GM19240 (cell line): ENCODE data around the gene TBC1D30.
"Not testable (repeated sequence)": the region's sequence is repeated elsewhere in the genome, so short reads cannot be mapped to it uniquely, and the experiment has no call there.

Source experiments
- DNase-seq: peaks from one replicate; pipeline ENCODE4 v3.0.0; 2011; ENCODE audit warnings: low spot score; ENCODE audit not compliant: insufficient read length

Gene TBC1D30, protein sequence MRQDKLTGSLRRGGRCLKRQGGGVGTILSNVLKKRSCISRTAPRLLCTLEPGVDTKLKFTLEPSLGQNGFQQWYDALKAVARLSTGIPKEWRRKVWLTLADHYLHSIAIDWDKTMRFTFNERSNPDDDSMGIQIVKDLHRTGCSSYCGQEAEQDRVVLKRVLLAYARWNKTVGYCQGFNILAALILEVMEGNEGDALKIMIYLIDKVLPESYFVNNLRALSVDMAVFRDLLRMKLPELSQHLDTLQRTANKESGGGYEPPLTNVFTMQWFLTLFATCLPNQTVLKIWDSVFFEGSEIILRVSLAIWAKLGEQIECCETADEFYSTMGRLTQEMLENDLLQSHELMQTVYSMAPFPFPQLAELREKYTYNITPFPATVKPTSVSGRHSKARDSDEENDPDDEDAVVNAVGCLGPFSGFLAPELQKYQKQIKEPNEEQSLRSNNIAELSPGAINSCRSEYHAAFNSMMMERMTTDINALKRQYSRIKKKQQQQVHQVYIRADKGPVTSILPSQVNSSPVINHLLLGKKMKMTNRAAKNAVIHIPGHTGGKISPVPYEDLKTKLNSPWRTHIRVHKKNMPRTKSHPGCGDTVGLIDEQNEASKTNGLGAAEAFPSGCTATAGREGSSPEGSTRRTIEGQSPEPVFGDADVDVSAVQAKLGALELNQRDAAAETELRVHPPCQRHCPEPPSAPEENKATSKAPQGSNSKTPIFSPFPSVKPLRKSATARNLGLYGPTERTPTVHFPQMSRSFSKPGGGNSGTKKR

DNA sequence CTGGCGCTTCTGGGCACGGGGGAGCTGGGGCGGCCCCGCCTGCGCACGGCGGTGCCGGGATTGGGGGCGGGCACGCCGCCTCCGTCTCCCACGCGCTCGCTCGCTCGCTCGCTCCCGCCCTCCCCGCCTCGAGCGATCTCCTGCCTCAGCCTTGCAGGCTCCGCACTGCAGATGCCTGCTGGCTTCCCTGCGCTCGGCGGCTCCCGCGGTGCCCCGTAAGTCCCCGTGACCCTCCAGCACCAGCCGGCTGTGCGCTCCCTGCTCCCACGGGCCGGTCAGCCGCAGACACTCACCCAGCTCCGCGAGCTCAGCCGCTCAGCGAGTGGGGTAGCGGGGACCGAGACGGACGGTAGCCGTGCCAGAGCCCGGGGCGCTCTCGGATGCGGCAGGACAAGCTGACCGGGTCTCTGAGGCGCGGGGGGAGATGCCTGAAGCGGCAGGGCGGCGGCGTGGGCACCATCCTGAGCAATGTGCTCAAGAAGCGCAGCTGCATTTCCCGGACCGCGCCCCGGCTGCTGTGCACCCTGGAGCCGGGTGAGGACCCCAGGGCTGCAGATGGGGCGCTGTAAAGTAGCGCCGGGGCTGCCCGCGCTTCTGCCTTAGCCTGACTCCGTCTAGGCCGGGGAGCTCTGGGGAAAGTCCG lies at the start of gene TBC1D30:
TSS of gene TBC1D30 (plus strand) at position 148 of the 643 bp plus-strand sequence. CDS start at position 381, 233 bp downstream.
- no peak for DNase-seq

DNA sequence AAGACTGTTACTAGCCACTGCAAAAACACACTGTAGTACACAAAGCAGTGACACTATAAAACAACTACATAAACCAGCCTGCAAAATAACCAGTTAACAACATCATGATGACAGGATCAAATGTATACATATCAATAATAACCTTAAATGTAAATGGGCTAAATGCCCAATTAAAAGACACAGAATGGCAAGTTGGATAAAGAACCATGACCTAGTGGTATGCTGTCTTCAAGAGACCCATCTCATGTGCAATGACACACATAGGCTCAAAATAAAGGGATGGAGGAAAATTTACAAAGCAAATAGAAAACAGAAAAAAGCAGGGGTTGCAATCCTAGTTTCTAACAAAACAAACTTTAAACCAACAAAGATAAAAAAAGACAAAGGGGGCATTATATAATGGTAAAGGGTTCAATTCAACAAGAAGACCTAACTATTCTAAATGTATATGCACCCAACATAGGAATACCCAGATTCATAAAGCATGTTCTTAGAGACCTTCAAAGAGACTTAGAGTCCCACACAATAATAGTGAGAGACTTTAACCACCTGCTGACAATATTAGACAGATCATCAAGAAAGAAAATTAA lies 49.2 kb upstream of the TBC1D30 start:
- DNase-seq, result not testable (repeated sequence)

DNA sequence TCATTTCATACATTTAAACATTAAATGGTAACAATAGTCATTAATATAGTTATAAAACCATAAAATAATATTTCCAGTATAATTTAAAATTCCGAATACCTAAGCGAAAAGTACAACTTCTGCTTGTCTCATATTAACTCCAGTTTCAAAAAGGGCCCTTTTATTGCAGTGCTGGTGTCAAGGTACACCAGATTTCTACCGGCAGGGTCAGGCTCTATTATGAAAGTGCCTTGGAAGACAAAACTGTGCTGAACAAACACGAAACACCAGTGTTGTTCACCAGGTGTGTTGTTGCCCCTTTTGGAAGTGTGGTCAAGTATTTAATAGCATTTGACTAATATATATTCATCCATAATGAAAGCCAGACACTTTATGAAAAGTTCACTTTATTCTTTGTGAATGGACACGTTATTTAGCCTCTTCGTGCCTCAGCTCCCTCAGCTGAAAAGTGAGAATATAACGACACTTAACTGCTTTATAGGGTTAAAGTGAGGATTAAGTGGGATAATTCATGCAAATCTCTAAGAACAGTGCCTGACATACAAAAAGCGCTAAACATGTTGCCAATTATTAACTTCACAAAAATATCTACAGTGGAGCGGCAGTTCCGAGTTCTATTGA lies 45.0 kb upstream of the TBC1D30 start:
- no peak for DNase-seq

DNA sequence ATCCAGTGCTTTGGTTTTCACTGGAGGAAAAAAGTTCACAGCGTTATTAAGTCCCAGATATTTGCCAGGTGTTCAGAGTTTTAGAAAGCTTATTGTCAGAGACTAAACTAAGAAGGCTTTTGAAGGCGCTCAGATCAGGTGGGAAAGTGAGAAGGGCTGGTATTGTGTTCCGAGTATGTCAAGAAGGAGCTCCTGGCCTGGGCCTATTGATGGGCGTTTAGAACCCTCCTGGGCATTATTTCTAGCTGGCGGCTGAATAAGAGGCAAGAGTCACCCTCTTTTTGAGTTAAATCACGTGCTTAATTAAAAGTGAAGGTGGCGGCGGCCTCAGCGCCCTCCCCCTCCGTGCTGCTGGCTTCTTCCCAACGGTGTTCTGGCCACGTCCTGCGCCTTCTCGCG lies 44.3 kb upstream of the TBC1D30 start:
- no peak for DNase-seq

DNA sequence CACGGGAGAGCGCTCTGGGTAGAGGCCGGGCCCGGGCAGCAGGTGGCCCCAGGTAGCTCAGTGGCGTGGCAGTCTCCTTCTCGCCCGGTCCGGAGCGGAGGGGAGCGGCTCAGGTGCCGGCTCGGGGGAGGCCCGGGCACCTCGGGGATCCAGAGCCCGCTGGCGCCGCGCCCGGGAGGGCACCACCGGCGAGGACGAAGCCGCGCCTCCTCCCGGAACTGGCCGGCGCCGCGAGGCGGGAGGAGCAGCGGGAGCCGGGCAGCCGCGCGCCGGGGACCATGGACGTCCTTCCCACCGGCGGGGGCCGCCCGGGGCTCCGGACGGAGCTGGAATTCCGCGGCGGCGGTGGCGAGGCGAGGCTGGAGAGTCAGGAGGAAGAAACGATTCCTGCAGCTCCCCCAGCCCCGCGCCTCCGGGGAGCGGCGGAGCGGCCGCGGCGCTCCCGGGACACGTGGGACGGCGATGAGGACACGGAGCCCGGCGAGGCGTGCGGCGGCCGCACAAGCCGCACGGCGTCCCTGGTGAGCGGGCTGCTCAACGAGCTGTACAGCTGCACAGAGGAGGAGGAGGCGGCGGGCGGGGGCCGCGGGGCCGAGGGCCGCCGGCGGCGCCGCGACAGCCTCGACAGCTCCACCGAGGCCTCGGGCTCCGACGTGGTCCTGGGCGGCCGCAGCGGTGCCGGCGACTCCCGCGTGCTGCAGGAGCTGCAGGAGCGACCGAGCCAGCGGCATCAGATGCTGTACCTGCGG lies 43.7 kb upstream of the TBC1D30 start:
- no peak for DNase-seq

DNA sequence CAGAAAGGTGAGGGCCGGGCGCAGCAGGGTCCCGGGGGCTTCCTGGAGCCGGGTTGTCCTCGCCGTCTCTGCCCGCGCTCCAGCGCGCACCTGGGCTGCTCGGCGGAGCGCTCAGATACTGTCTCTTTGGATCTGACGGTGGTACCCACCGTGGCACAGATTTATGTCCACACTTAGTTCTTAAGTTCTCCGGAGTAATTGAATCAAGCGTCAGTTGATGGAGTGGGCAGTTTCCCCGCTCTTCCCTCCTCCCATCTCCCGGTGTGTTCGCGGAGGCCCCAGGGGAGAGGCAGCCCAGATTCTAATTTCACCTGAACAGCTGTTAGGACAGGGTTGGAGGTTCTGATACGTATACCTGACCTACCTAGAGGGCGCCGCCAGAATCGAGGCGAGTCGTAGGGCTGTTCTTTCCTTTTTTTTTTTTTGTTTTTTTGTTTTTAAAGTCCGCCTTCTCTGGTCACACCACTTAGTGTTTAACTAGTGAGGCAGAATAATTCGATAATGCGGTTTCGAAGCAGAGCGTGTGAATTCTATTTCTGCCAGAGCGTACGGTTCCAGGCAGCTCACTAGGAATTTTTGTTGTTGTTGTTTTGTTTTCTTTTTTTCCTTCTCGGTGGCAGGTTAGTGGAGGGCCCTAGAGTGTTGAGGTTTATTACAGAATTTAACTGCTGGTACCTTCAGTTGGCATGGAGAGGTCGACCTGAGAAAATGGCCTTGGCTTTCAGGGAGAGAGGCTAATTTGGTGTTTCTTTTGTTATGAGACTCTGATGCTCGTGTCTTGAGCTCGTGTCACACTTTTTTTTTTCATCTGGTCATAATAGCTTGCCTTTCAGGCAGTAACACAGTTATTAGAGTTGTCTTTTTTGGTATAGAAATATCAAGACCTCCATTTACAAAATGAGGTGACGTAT lies 42.9 kb upstream of the TBC1D30 start:
- no peak for DNase-seq

DNA sequence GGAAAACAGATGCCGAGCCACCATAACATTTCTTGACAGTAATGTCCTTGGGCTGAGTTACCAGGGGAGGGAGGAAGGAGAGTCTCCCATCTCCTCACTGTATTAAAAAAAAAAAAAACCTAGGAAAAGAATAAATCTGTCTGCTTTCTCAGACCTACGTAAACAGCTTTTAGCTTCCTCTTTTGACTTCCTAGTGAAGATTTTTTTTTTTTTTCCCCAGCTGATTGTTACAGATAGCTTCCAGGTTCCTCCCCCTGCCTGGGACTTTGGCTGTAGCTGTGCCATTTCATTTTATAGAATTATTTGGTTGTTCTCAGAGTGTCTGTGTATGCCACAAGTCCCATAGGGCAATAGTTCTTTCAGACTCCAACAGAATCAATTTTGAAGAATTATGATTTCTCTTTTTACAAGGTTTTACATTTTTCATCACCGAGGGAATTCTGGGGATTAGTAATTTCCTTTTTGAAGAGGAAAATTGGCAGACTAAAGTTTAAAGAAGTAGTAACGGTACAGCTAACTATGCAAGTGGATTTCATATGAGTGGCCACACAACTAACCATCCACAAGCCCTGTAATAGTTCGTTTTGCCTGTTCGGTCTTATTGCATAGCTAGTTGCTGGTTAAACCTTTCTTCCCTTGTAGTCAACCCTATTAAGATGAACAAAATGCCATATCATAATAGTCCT lies 42.1 kb upstream of the TBC1D30 start:
- DNase-seq, result no peak

DNA sequence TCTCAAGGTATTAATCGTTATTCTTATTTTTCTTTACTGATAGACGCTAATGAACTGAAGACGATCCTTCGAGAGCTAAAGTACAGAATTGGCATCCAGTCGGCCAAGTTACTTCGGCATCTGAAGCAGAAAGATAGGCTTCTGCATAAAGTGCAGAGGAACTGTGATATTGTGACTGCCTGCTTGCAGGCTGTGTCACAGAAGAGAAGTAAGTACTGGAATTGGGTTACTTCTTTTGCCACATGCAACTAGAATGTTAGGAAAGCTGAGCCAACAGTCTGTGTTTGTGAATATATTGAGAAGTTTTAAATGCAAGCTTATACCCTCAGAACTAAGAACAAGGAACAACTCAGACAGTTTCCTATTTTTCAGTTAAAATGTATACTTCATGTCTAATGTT lies 38.6 kb upstream of the TBC1D30 start:
- DNase-seq, result no peak

DNA sequence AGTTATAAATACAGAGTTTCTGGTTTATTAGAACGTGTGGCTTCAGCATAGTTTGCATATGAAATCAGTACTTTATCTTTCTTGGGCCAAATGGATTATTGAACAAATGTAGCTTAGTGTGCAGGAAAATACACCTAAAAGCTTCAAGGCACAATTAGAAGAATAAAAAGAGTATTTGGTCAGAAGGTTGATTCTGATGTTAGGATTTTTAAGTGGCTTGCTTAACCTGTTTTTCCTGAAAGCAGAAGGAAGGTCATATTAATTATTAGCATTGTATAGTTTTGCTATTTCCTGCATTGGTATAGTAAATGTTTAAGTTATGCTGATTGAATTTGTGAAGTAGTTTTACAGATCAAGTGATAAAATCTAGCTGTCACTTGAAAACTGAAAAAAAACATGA lies 34.3 kb upstream of the TBC1D30 start:
- DNase-seq, result no peak

DNA sequence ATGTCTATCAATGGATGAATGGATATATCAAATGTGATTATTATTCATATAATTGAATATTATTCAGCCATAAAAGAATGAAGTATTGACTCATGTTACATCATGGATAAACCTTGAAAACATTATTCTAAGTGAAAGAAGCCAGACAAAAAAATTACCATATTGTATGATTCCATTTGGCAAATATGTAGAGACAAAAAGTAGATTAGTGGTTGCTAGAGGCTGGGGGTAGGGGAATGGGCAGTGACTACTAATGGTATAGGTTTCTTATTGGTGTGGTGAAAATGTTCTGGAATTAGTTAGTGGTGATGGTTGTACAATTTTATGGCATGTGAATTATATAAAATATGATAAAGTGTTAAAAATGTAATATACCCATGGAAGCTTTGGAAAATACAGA lies 33.4 kb upstream of the TBC1D30 start:
- no peak for DNase-seq

DNA sequence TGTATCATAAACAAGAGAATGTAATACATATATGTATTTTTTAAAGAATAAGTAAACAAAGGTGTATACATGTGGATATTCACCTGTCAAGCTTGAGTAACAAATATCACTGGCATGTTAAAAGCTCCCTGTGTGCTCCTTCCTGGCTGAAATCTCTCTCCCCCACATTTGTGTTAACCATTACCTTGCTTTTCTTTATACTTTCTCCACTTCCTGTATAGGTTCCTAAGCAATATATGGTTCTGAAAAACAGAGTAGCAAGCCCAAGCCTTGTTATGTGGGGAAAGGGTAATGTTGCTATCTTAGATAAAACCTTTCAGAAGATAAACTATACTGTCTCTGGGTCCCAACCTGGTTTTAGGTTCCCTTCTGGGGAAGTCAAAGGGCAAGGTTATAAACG lies 32.3 kb upstream of the TBC1D30 start:
- no peak for DNase-seq

DNA sequence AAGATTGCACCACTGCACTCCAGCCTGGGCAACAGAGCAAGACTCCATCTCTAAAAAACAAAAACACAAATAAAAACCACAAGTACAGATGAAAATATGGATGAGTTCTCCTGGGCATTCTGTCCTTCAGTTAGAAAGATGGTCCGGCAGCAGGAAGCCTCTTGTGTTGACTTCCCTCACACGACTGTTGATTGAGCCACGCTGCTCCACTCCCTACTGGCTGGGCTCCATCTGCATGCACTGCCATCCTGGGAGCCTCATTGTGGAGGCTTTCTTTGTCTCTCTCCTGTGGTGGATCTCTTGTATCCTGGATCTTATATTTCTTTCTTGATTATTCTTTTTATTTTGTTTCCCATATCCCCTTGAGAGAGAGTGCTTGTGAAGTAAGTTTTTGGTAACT lies 30.8 kb upstream of the TBC1D30 start:
- no peak for DNase-seq

DNA sequence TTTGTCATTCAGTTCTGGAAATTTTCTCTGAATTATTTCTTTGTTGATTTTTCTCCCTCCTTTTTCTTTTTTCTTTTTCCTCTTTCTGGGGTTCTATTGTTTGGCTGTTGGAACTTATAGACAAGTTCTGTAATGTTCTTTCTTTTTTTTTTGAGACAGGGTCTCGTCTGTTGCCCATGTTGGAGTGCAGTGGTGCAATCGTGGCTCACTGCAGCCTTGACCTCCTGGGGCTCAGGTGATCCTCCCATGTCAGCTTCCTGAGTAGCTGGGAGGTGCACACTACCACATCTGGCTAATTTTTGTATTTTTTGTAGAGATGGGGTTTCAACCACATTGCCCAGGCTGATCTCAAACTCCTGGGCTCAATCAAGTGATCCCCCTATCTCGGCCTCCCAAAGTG lies 30.1 kb upstream of the TBC1D30 start:
- DNase-seq, result no peak

DNA sequence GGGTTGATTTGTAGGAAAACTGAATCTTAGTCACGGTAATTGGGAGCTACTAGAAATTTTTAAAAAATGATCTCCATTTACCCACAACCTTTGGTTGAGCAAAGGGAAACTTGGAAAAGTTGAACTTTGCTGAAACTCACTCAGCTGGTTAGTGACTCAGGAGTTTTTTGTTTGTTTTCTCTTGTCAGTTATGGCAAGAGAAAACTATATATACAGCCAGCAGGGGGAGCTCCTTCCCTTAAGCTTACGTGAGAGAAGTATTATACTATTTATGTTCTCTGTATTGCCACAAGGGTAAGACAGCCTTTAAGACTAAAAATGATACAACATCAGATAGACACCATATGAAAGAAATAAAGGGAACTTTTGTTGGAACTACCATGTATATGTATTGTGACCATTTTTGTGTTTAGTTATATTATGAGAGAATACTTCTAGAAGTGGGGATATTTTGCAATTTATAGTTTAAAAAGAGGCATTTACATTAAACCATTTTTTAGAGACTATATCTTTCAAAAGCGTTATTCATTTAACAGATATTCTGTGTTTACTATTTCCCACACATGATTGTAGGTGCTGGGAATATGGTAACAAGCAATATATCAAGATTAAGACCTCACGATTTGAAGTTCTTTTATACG lies 28.1 kb upstream of the TBC1D30 start:
- DNase-seq, result peak; percentile 30

DNA sequence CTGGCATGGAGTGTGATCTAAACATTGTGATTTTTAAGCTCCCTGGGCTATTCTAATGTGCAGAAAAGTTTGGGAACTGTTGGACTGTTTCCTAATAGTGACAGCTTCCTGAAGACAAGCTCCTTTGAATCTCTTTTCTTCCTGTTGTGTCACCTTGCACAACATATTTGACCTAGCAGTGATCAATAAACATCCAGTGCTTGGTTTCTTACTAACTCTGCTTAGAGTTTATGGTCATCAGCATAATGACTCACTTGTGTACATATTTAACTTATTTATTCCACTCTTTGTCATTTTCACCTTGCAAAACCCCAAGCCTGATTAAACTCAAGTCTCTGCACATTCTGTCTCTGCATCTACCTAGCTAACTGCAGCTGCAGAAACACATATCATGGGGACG lies 27.3 kb upstream of the TBC1D30 start:
- DNase-seq, result no peak

DNA sequence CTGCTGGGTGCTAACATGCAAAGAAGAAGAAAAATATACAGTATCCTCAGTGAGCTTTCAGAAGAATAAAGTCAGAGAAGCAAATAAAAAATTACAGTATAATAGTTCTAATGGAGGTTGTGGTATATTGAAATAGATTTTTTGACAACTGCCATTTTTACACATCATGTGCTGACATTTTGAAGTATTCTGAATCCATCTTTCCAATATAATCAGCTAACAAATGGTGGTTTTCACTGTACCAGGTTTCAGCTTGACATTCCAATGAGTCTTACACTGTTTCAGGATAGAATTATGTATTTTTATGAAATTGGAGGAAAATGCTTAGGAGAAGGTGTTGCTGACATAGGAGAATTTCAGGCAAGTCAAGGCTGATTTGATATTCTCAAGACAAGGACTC lies 26.3 kb upstream of the TBC1D30 start:
- DNase-seq, result no peak

DNA sequence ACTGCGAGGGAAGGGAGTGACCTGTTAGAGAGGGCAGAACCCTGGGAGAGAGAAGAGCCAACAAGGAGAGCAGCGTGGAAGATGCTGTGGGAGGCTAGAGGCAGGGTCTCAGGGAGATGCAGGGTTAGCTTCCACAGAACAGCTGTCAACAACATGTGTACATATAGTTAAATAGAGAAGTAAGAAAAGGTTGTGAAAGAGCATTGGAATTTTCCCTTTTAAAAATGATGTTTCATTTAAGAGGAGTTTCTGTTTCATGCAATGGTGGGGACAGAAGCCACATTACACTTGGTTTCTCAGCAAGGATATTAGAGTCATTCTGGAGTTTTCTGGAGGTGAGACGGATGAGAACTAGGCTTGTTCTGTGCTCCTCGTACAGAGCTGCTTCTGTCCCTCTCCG lies 23.8 kb upstream of the TBC1D30 start:
- no peak for DNase-seq

DNA sequence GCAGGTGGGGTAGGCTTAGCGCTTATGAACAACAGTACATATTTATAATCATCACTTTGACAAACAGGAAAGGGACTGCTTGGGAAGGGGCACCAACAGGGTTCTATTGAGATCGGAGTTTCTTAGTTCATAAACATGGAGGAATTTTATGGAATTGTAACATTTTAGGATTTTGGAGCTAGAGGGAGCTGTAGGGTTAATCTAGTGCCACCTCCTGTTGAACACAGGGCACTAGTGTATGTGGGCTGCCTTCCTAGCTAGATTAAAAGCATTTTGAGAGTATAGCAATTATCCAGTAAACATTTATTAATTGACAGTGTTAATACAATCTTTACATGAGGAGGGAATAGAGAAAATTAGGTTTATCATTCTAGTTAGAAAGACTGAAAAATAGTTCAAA lies 23.1 kb upstream of the TBC1D30 start:
- DNase-seq, result no peak
